SK-N-MC (cell line): ENCODE measurements around the gene ZNF786.

Experiments used
- EZH2 ChIP-seq: fragments of 200-600 bp; sonication (generic); IDR thresholded peaks from one replicate; pipeline ENCODE4 v1.6.1; 2017; ENCODE audit warnings: antibody characterized with exemption
- POLR2AphosphoS5 ChIP-seq: IDR thresholded peaks from 2 replicates; pipeline ENCODE4 v1.6.1; 2012; ENCODE audit warnings: mild to moderate bottlenecking, low read depth, low read length, borderline replicate concordance

DNA sequence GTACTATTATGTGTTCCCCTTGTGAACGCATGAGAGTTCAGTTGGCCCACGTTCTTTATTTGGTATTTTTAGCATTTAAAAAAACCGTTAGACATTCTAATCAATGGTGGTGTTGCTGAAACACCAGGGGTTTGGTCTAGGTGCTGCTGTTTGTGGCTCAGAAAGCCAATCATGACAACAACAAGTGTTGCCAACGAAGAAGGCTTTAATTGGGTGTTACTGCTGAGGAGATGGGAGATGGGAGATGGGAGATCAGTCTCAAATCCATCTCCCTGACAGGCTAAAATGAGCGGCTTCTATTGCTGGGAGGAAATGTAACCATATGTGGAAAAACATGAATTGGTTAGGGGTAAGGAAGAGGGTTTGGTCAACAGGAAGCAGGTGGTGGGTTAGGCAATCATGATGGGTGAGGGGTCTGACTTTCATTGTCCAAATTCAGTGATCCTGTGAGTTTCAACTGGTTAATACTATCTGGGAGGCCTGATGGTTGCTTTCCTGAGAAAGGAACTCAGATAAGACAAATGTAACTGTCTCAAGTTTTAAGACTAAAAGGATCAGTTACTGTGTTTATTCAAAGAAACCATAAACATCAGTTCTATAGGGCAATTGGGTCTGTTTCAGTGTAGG is 40.2 kb upstream of the ZNF786 start:
- TF ChIP-seq EZH2 (no peak), POLR2AphosphoS5 (no peak)
